Measurements from ENCODE around the gene PPARA.

Gene PPARA

DNA sequence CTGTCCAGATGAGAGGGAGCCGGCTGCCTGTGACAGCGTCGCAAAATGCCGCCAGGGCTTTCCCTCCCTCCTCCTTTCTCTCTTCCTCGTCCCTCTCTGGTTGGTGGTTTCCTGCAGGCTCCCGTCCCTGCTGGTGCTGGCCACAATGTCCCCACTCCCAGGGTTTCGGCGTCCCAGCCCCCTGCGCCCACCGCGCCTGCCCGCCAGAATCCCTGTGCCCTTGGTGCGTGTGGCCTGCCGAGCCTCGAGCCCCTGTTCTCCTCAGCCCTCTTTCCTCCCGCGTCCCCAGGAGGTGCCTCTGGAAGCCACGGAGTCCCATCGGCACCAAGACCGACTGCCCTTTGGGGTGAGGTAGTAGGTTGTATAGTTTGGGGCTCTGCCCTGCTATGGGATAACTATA is 37.9 kb upstream of the PPARA start:
- Histone ChIP-seq H3K4me2 (ENCODE audit: insufficient read depth, low read length, poor library complexity, severe bottlenecking) (no peak overlapping the region), H3K23ac (ENCODE audit: low read depth, low read length, poor library complexity) (peak overlapping the region; percentile 39), H3K9me3 (replicated peaks in 1 of 2; ENCODE audit: control insufficient read depth in 2 of 2, insufficient read depth in 1 of 2, low read depth in 1 of 2, low read length in 2 of 2) (no peaks in the 10 kb centered on the region), H3K27me3 (ENCODE audit: control insufficient read depth in 3 of 3, insufficient read depth in 3 of 3, low read depth in 1 of 3, low read length in 3 of 3) (peaks cover 0 to 83% (median 3%) of the 10 kb centered on the region in 3 experiments), H3K4me3 (ENCODE audit: low read length in 2 of 2) (no peak overlapping the region), H3K27ac (replicated peaks; ENCODE audit: low read length) (no peak overlapping the region), H3K4me1 (ENCODE audit: control insufficient read depth in 2 of 2, insufficient read depth in 1 of 2, low read depth in 1 of 2, low read length in 2 of 2) (peaks cover 7 to 9% of the 10 kb centered on the region in 2 donors), H3K14ac (ENCODE audit: low read length) (peak overlapping the region; percentile 78), H2BK5ac (ENCODE audit: low read length) (no peak overlapping the region), H3K4ac (ENCODE audit: low read length) (peak overlapping the region; percentile 47), H4K91ac (ENCODE audit: low read depth, low read length, poor library complexity) (no peak overlapping the region), H2BK12ac (ENCODE audit: low read length) (no peak overlapping the region), H2AK5ac (ENCODE audit: low read depth, low read length) (no peak overlapping the region), H3K18ac (ENCODE audit: low read length) (peak overlapping the region; percentile 59), H3K79me1 (ENCODE audit: low read depth, low read length) (no peaks in the 10 kb centered on the region), H2BK15ac (ENCODE audit: low read length) (peak overlapping the region; percentile 87), H4K8ac (ENCODE audit: low read depth, low read length) (no peak overlapping the region), H2AFZ (ENCODE audit: low read length) (peak overlapping the region; percentile 69), H3K9ac (ENCODE audit: low read depth, low read length, poor library complexity) (no peak overlapping the region), H2BK120ac (ENCODE audit: low read depth, low read length) (no peak overlapping the region), H3K36me3 (replicated peaks in 1 of 2; ENCODE audit: control insufficient read depth in 2 of 2, insufficient read depth in 2 of 2, low read length in 2 of 2) (no peaks in the 10 kb centered on the region)
- no peak for DNase-seq (ENCODE audit: low spot score)
- no CpG with 5 or more reads among the region's 20 CpGs for WGBS, 2 donors (ENCODE audit: extremely low coverage in 2 of 2, insufficient read length in 2 of 2, insufficient replicate concordance in 1 of 2)

DNA sequence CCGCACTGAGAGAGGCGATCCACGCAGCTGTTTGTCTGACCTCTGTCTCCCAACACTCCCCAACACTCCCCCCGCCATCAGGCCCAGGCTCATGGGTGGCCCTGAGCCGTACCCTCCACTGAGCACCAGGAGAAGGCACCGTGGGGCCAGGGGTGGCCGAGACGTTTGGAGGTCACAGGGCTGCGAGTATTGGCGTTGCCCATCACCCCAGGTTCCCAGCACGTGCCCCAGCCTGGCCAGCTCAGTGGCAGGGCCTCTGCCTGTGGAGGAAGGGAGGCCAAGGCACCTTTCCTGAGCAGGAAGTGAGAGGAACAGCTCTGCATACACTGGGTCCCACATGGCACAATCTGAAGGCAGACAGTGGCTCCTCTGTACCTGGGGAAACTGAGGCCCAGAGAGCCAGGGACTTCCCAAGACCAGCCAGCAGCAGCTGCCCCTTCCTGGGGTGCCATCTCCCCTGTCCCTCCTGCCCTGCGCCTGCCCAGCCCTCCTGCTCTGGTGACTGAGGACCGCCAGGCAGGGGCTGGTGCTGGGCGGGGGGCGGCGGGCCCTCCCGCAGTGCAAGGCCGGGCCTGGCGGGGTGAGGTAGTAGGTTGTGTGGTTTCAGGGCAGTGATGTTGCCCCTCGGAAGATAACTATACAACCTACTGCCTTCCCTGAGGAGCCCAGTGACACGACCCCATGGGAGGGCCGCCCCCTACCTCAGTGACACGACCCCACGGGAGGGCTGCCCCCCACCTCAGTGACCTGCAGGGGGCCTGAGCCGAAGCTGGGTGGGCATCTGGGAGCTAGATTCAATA is 37.0 kb upstream of the PPARA start:
- Histone ChIP-seq H3K23ac (ENCODE audit: low read depth, low read length, poor library complexity) (peak overlapping the region; percentile 81), H3K4ac (ENCODE audit: low read length) (no peak overlapping the region), H3K18ac (ENCODE audit: low read length) (peak overlapping the region; percentile 7), H2BK12ac (ENCODE audit: low read length) (no peak overlapping the region), H3K79me1 (ENCODE audit: low read depth, low read length) (no peaks in the 10 kb centered on the region), H3K4me3 (ENCODE audit: low read length in 2 of 2) (no peak overlapping the region), H4K91ac (ENCODE audit: low read depth, low read length, poor library complexity) (no peak overlapping the region), H3K4me1 (ENCODE audit: control insufficient read depth in 2 of 2, insufficient read depth in 1 of 2, low read depth in 1 of 2, low read length in 2 of 2) (peaks cover 7 to 9% of the 10 kb centered on the region in 2 donors), H2BK120ac (ENCODE audit: low read depth, low read length) (no peak overlapping the region), H2BK15ac (ENCODE audit: low read length) (no peak overlapping the region), H2BK5ac (ENCODE audit: low read length) (no peak overlapping the region), H3K14ac (ENCODE audit: low read length) (no peak overlapping the region), H2AFZ (ENCODE audit: low read length) (no peak overlapping the region), H3K36me3 (replicated peaks in 1 of 2; ENCODE audit: control insufficient read depth in 2 of 2, insufficient read depth in 2 of 2, low read length in 2 of 2) (no peaks in the 10 kb centered on the region), H3K27ac (replicated peaks; ENCODE audit: low read length) (no peak overlapping the region), H3K9me3 (replicated peaks in 1 of 2; ENCODE audit: control insufficient read depth in 2 of 2, insufficient read depth in 1 of 2, low read depth in 1 of 2, low read length in 2 of 2) (no peaks in the 10 kb centered on the region), H2AK5ac (ENCODE audit: low read depth, low read length) (peak overlapping the region; percentile 3), H3K4me2 (ENCODE audit: insufficient read depth, low read length, poor library complexity, severe bottlenecking) (no peak overlapping the region), H4K8ac (ENCODE audit: low read depth, low read length) (no peak overlapping the region), H3K27me3 (ENCODE audit: control insufficient read depth in 3 of 3, insufficient read depth in 3 of 3, low read depth in 1 of 3, low read length in 3 of 3) (peaks cover 0 to 83% (median 5%) of the 10 kb centered on the region in 3 experiments), H3K9ac (ENCODE audit: low read depth, low read length, poor library complexity) (no peak overlapping the region)
- no peak for DNase-seq (ENCODE audit: low spot score)
- WGBS, 2 donors (ENCODE audit: extremely low coverage in 2 of 2, insufficient read length in 2 of 2, insufficient replicate concordance in 1 of 2): no CpG with 5 or more reads among the region's 25 CpGs

DNA sequence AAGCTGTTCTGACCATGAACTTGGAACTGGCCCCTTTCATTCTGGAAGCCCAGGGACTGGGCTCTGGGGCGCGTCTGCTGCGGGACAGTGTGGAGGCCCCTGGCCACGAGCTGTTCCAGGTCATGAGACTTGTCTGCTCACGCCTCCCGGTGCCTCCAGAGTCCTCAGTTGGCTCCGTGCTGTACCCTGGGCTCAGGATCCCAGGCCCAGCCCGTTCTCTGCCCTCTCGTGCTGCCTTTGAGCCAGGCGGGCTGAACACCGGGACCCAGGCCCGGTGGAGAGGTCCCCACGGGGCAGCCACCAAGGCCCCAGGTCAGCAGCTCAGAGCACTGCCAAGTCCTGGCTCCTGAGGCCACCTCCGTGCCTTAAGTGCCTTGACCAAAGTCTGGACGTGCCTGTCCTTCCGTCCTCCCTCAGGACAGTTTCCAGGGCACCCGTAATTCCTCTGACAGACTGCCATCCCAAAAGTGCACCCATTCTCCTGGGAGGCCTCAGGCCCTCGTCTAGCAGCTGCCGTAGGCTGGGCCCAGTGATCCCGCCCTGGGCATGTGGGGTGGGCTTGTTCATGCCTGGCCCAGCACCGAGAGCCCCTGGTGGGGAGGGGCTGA is 36.3 kb upstream of the PPARA start:
- no peak overlapping the region for H4K8ac ChIP-seq (ENCODE audit: low read depth, low read length)
- H3K4me2 ChIP-seq (ENCODE audit: insufficient read depth, low read length, poor library complexity, severe bottlenecking): no peak overlapping the region
- peaks cover 7 to 9% of the 10 kb centered on the region in 2 donors for H3K4me1 ChIP-seq (ENCODE audit: control insufficient read depth in 2 of 2, insufficient read depth in 1 of 2, low read depth in 1 of 2, low read length in 2 of 2)
- H3K27ac ChIP-seq (replicated peaks; ENCODE audit: low read length): no peak overlapping the region
- no peak overlapping the region for H3K4me3 ChIP-seq (ENCODE audit: low read length in 2 of 2)
- no peaks in the 10 kb centered on the region for H3K9me3 ChIP-seq (replicated peaks in 1 of 2; ENCODE audit: control insufficient read depth in 2 of 2, insufficient read depth in 1 of 2, low read depth in 1 of 2, low read length in 2 of 2)
- H3K4ac ChIP-seq (ENCODE audit: low read length): no peak overlapping the region
- H2BK120ac ChIP-seq (ENCODE audit: low read depth, low read length): no peak overlapping the region
- no peak overlapping the region for H2BK15ac ChIP-seq (ENCODE audit: low read length)
- H3K23ac ChIP-seq (ENCODE audit: low read depth, low read length, poor library complexity): no peak overlapping the region
- peaks cover under 1% of the 10 kb centered on the region for H3K79me1 ChIP-seq (ENCODE audit: low read depth, low read length)
- no peak for DNase-seq (ENCODE audit: low spot score)
- no peaks in the 10 kb centered on the region for H3K36me3 ChIP-seq (replicated peaks in 1 of 2; ENCODE audit: control insufficient read depth in 2 of 2, insufficient read depth in 2 of 2, low read length in 2 of 2)
- H3K27me3 ChIP-seq (ENCODE audit: control insufficient read depth in 3 of 3, insufficient read depth in 3 of 3, low read depth in 1 of 3, low read length in 3 of 3): peaks cover 0 to 77% (median 5%) of the 10 kb centered on the region in 3 experiments
- no peak overlapping the region for H3K18ac ChIP-seq (ENCODE audit: low read length)
- peak overlapping the region; percentile 3 for H2AK5ac ChIP-seq (ENCODE audit: low read depth, low read length)
- H3K14ac ChIP-seq (ENCODE audit: low read length): no peak overlapping the region
- WGBS, 2 donors (ENCODE audit: extremely low coverage in 2 of 2, insufficient read length in 2 of 2, insufficient replicate concordance in 1 of 2): no CpG with 5 or more reads among the region's 21 CpGs
- no peak overlapping the region for H2AFZ ChIP-seq (ENCODE audit: low read length)
- H2BK12ac ChIP-seq (ENCODE audit: low read length): peak overlapping the region; percentile 82
- H4K91ac ChIP-seq (ENCODE audit: low read depth, low read length, poor library complexity): no peak overlapping the region
- no peak overlapping the region for H2BK5ac ChIP-seq (ENCODE audit: low read length)
- H3K9ac ChIP-seq (ENCODE audit: low read depth, low read length, poor library complexity): no peak overlapping the region
